ENCODE measurements around the gene COL4A6.
A peak's percentile ranks its signal among the peaks of the same experiment; 100 is the strongest.

Gene COL4A6

DNA sequence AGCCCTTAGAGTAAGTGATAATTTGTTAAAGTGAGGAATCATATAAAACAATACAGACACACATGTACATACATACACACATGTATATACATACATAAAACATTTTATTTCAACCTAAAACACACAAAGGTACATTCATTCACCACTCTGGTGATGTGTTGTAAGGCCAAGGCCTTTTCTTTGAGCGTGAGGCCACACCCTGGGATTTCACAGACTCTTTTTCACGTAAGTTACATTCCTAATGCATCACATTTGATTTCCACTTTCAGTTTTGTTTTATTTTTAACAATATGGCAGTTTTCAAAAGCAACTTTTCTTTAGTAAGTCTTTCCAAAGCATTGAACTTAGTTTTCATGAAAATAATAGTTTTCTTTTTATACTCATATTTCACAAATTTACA lies 170.7 kb downstream of the COL4A6 start:
- Histone ChIP-seq H3K27me3 (ENCODE audit: control insufficient read depth in 1 of 2, insufficient read depth in 1 of 2, low read length in 2 of 2) (peaks cover 0 to 34% of the 10 kb centered on the region in 2 experiments), H4K91ac (ENCODE audit: low read length) (no peak overlapping the region), H3K36me3 (ENCODE audit: control insufficient read depth in 1 of 2, insufficient read depth in 2 of 2, low read depth in 1 of 2, low read length in 2 of 2) (no peaks in the 10 kb centered on the region), H3K27ac (ENCODE audit: low read length, poor library complexity, severe bottlenecking) (no peak overlapping the region), H4K8ac (ENCODE audit: low read length) (no peak overlapping the region), H2BK5ac (ENCODE audit: low read depth, low read length, poor library complexity, severe bottlenecking) (no peak overlapping the region), H2BK15ac (ENCODE audit: low read depth, poor library complexity, severe bottlenecking) (no peak overlapping the region), H2BK12ac (ENCODE audit: low read length in 2 of 2) (no peak overlapping the region), H3K4me3 (ENCODE audit: insufficient read depth in 1 of 2, low read depth in 1 of 2, low read length in 2 of 2) (no peak overlapping the region), H3K4me2 (ENCODE audit: low read length, poor library complexity, severe bottlenecking) (no peak overlapping the region), H3K9ac (ENCODE audit: low read length) (no peak overlapping the region), H3K4ac (ENCODE audit: low read depth in 1 of 2, low read length in 2 of 2) (no peak overlapping the region), H3K4me1 (ENCODE audit: control insufficient read depth, insufficient read depth, low read depth, low read length) (peaks cover 2% of the 10 kb centered on the region), H2BK120ac (ENCODE audit: low read depth, low read length) (no peak overlapping the region), H3K9me3 (ENCODE audit: control insufficient read depth, low read length) (no peaks in the 10 kb centered on the region), H3K23ac (ENCODE audit: low read length in 2 of 2) (no peak overlapping the region), H3K14ac (ENCODE audit: low read length in 2 of 2) (no peak overlapping the region), H3K79me1 (replicated peaks; ENCODE audit: low read length, poor library complexity, severe bottlenecking) (no peaks in the 10 kb centered on the region), H3K18ac (ENCODE audit: low read depth in 1 of 2, low read length in 2 of 2) (no peak overlapping the region), H2AFZ (ENCODE audit: low read depth, low read length) (no peak overlapping the region), H2AK5ac (ENCODE audit: low read length, severe bottlenecking) (no peak overlapping the region)
- DNase-seq, result no peak
- WGBS, result 86% methylated on average over 1 of the region's 2 CpGs

DNA sequence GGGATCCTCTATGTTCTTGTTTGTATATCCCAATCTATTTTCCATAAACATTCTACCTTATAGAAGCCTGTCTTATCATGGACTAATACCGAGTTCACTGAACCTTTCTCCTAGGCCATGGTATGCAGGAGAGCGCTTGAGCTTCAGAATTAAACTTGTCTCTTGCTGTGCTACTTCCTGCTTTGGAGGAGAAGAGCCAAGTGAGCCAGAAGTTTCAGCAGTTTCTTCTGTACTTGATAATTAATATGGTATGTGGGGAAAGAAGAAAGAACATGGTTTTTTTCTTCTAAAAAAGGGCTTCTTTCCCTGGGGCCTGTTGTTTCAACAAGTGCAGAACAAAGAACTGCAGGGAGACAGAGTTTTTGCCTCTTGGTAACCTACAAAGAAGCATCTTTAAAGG lies 173.8 kb downstream of the COL4A6 start:
- WGBS, result 80% methylated on average over 2 of the region's 2 CpGs
- H4K91ac ChIP-seq (ENCODE audit: low read length), result no peak overlapping the region
- no peak overlapping the region for H2AK5ac ChIP-seq (ENCODE audit: low read length, severe bottlenecking)
- H3K79me1 ChIP-seq (replicated peaks; ENCODE audit: low read length, poor library complexity, severe bottlenecking), result no peaks in the 10 kb centered on the region
- no peak overlapping the region for H2BK15ac ChIP-seq (ENCODE audit: low read depth, poor library complexity, severe bottlenecking)
- H3K4me1 ChIP-seq (ENCODE audit: control insufficient read depth, insufficient read depth, low read depth, low read length), result no peaks in the 10 kb centered on the region
- no peak overlapping the region for H3K4me2 ChIP-seq (ENCODE audit: low read length, poor library complexity, severe bottlenecking)
- H3K9ac ChIP-seq (ENCODE audit: low read length), result no peak overlapping the region
- H2BK5ac ChIP-seq (ENCODE audit: low read depth, low read length, poor library complexity, severe bottlenecking), result peak overlapping the region; percentile 44
- H2BK120ac ChIP-seq (ENCODE audit: low read depth, low read length), result no peak overlapping the region
- H3K23ac ChIP-seq (ENCODE audit: low read length in 2 of 2), result no peak overlapping the region
- H3K14ac ChIP-seq (ENCODE audit: low read length in 2 of 2), result no peak overlapping the region
- H3K27ac ChIP-seq (ENCODE audit: low read length, poor library complexity, severe bottlenecking), result no peak overlapping the region
- H4K8ac ChIP-seq (ENCODE audit: low read length), result no peak overlapping the region
- no peak overlapping the region for H3K4me3 ChIP-seq (ENCODE audit: insufficient read depth in 1 of 2, low read depth in 1 of 2, low read length in 2 of 2)
- no peak for DNase-seq
- no peak overlapping the region for H3K4ac ChIP-seq (ENCODE audit: low read depth in 1 of 2, low read length in 2 of 2)
- no peaks in the 10 kb centered on the region for H3K9me3 ChIP-seq (ENCODE audit: control insufficient read depth, low read length)
- H2BK12ac ChIP-seq (ENCODE audit: low read length in 2 of 2), result no peak overlapping the region
- peak overlapping the region in 1 of 2 experiments; percentile 34 for H3K18ac ChIP-seq (ENCODE audit: low read depth in 1 of 2, low read length in 2 of 2)
- H2AFZ ChIP-seq (ENCODE audit: low read depth, low read length), result no peak overlapping the region
- peaks cover 0 to 30% of the 10 kb centered on the region in 2 experiments for H3K27me3 ChIP-seq (ENCODE audit: control insufficient read depth in 1 of 2, insufficient read depth in 1 of 2, low read length in 2 of 2)
- no peaks in the 10 kb centered on the region for H3K36me3 ChIP-seq (ENCODE audit: control insufficient read depth in 1 of 2, insufficient read depth in 2 of 2, low read depth in 1 of 2, low read length in 2 of 2)

DNA sequence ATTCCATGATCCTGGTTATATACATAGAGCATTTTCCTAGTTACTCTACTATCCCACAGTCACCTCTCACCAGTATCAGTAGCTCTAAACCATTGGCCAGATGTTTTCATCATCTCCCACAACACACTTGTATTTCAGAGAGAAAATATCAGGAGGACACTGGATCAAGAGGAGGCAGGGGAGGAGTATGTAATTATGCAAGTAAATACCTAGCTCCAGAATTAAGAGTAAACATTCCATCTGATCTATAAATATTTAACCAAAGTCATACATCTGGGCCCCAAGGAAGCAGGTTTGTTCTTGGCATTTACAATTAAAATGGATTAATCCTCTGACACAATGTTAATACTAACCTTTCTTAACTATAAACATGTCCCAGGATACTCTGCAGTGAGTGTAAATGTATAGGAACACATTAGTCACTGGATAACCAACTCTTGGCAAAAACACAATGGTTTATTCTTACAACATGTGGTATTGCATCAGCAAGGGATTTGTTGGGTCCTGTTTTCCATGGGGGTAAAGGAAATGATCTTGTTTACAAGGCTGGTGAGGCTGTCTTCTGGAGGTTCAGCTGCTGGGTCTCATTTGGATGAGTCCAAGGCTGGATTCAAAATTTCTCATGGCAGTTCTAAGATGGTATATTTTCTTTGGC lies 176.5 kb downstream of the COL4A6 start:
- DNase-seq, result peak; percentile 79
- H2BK5ac ChIP-seq (ENCODE audit: low read depth, low read length, poor library complexity, severe bottlenecking), result no peak overlapping the region
- no peak overlapping the region for H3K27ac ChIP-seq (ENCODE audit: low read length, poor library complexity, severe bottlenecking)
- H3K18ac ChIP-seq (ENCODE audit: low read depth in 1 of 2, low read length in 2 of 2), result no peak overlapping the region
- H3K9me3 ChIP-seq (ENCODE audit: control insufficient read depth, low read length), result no peaks in the 10 kb centered on the region
- no peaks in the 10 kb centered on the region for H3K79me1 ChIP-seq (replicated peaks; ENCODE audit: low read length, poor library complexity, severe bottlenecking)
- H3K4ac ChIP-seq (ENCODE audit: low read depth in 1 of 2, low read length in 2 of 2), result no peak overlapping the region
- H3K4me2 ChIP-seq (ENCODE audit: low read length, poor library complexity, severe bottlenecking), result no peak overlapping the region
- no peak overlapping the region for H3K23ac ChIP-seq (ENCODE audit: low read length in 2 of 2)
- peaks cover 1% of the 10 kb centered on the region for H3K4me1 ChIP-seq (ENCODE audit: control insufficient read depth, insufficient read depth, low read depth, low read length)
- H3K27me3 ChIP-seq (ENCODE audit: control insufficient read depth in 1 of 2, insufficient read depth in 1 of 2, low read length in 2 of 2), result peaks cover 0 to 42% of the 10 kb centered on the region in 2 experiments
- no peak overlapping the region for H2AK5ac ChIP-seq (ENCODE audit: low read length, severe bottlenecking)
- H4K8ac ChIP-seq (ENCODE audit: low read length), result no peak overlapping the region
- H2AFZ ChIP-seq (ENCODE audit: low read depth, low read length), result no peak overlapping the region
- H3K14ac ChIP-seq (ENCODE audit: low read length in 2 of 2), result no peak overlapping the region
- no peak overlapping the region for H3K4me3 ChIP-seq (ENCODE audit: insufficient read depth in 1 of 2, low read depth in 1 of 2, low read length in 2 of 2)
- H4K91ac ChIP-seq (ENCODE audit: low read length), result no peak overlapping the region
- no peaks in the 10 kb centered on the region for H3K36me3 ChIP-seq (ENCODE audit: control insufficient read depth in 1 of 2, insufficient read depth in 2 of 2, low read depth in 1 of 2, low read length in 2 of 2)
- H2BK120ac ChIP-seq (ENCODE audit: low read depth, low read length), result no peak overlapping the region
- H2BK15ac ChIP-seq (ENCODE audit: low read depth, poor library complexity, severe bottlenecking), result no peak overlapping the region
- no peak overlapping the region for H3K9ac ChIP-seq (ENCODE audit: low read length)
- no peak overlapping the region for H2BK12ac ChIP-seq (ENCODE audit: low read length in 2 of 2)

DNA sequence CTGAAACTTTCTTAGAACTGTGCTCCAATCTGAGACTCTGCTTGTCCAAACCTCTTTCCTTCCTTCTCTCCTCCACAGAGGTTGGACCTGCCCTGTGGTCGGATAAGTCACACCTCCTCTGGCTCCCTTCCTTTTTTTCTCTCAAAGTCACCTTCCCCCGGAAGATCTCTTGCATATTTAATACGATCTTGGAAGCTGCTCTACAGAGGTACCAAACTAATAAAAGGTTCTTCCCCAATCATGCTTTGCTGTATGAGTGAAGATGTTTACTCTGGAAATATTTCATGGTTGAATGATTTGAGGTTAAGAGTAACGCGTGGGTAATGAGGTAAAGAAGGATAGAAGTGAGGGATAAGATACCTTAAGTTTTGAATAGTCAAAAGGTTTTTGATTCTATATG lies 180.7 kb downstream of the COL4A6 start:
- no peak overlapping the region for H2BK120ac ChIP-seq (ENCODE audit: low read depth, low read length)
- WGBS, result 99% methylated on average over 3 of the region's 5 CpGs
- H3K9me3 ChIP-seq (ENCODE audit: control insufficient read depth, low read length), result peaks cover 4% of the 10 kb centered on the region
- no peak overlapping the region for H3K4me2 ChIP-seq (ENCODE audit: low read length, poor library complexity, severe bottlenecking)
- H4K8ac ChIP-seq (ENCODE audit: low read length), result no peak overlapping the region
- H3K18ac ChIP-seq (ENCODE audit: low read depth in 1 of 2, low read length in 2 of 2), result no peak overlapping the region
- no peak overlapping the region for H3K4ac ChIP-seq (ENCODE audit: low read depth in 1 of 2, low read length in 2 of 2)
- H2BK15ac ChIP-seq (ENCODE audit: low read depth, poor library complexity, severe bottlenecking), result no peak overlapping the region
- H2AK5ac ChIP-seq (ENCODE audit: low read length, severe bottlenecking), result no peak overlapping the region
- no peak overlapping the region for H3K9ac ChIP-seq (ENCODE audit: low read length)
- no peak overlapping the region for H3K23ac ChIP-seq (ENCODE audit: low read length in 2 of 2)
- H2BK12ac ChIP-seq (ENCODE audit: low read length in 2 of 2), result no peak overlapping the region
- H3K27me3 ChIP-seq (ENCODE audit: control insufficient read depth in 1 of 2, insufficient read depth in 1 of 2, low read length in 2 of 2), result peaks cover 0 to 53% of the 10 kb centered on the region in 2 experiments
- no peak for DNase-seq
- H3K4me3 ChIP-seq (ENCODE audit: insufficient read depth in 1 of 2, low read depth in 1 of 2, low read length in 2 of 2), result no peak overlapping the region
- peaks cover 1% of the 10 kb centered on the region for H3K4me1 ChIP-seq (ENCODE audit: control insufficient read depth, insufficient read depth, low read depth, low read length)
- H3K36me3 ChIP-seq (ENCODE audit: control insufficient read depth in 1 of 2, insufficient read depth in 2 of 2, low read depth in 1 of 2, low read length in 2 of 2), result no peaks in the 10 kb centered on the region
- H4K91ac ChIP-seq (ENCODE audit: low read length), result no peak overlapping the region
- no peak overlapping the region for H3K14ac ChIP-seq (ENCODE audit: low read length in 2 of 2)
- H2BK5ac ChIP-seq (ENCODE audit: low read depth, low read length, poor library complexity, severe bottlenecking), result no peak overlapping the region
- H3K27ac ChIP-seq (ENCODE audit: low read length, poor library complexity, severe bottlenecking), result no peak overlapping the region
- H3K79me1 ChIP-seq (replicated peaks; ENCODE audit: low read length, poor library complexity, severe bottlenecking), result no peaks in the 10 kb centered on the region
- H2AFZ ChIP-seq (ENCODE audit: low read depth, low read length), result no peak overlapping the region
